Measurements from ENCODE around the gene NGEF.

Gene NGEF

GRCh38 chr2:232901736-232902578 is 111.1 kb downstream of the NGEF start:
- DNase-seq (ENCODE audit: low read depth in 1 of 2, low spot score in 1 of 2) = peak in 1 of 2 donors; percentile 10

GRCh38 chr2:232900811-232901735 is 112.0 kb downstream of the NGEF start:
- no peak for DNase-seq (ENCODE audit: low read depth in 1 of 2, low spot score in 1 of 2)

GRCh38 chr2:232898592-232899543 is 114.2 kb downstream of the NGEF start:
- no peak for DNase-seq (ENCODE audit: low read depth in 1 of 2, low spot score in 1 of 2)

GRCh38 chr2:232897598-232898408 is 115.3 kb downstream of the NGEF start:
- no peak for DNase-seq (ENCODE audit: low read depth in 1 of 2, low spot score in 1 of 2)

GRCh38 chr2:232896720-232897597 is 116.1 kb downstream of the NGEF start:
- no peak for DNase-seq (ENCODE audit: low read depth in 1 of 2, low spot score in 1 of 2)

- DNase-seq (ENCODE audit: low read depth in 1 of 2, low spot score in 1 of 2) = no peak
Measured at GRCh38 chr2:232896111-232896510, 116.9 kb downstream of the NGEF start.

GRCh38 chr2:232894746-232895145 is 118.3 kb downstream of the NGEF start:
- no peak for DNase-seq (ENCODE audit: low read depth in 1 of 2, low spot score in 1 of 2)

- DNase-seq (ENCODE audit: low read depth in 1 of 2, low spot score in 1 of 2) = no peak
Measured at GRCh38 chr2:232894251-232894650, 118.8 kb downstream of the NGEF start.

- DNase-seq (ENCODE audit: low read depth in 1 of 2, low spot score in 1 of 2) = no peak
Measured at GRCh38 chr2:232893834-232894233, 119.2 kb downstream of the NGEF start.

- no peak for DNase-seq (ENCODE audit: low read depth in 1 of 2, low spot score in 1 of 2)
Measured at GRCh38 chr2:232892843-232893242, 120.2 kb downstream of the NGEF start.

GRCh38 chr2:232892221-232892620 is 120.8 kb downstream of the NGEF start:
- no peak for DNase-seq (ENCODE audit: low read depth in 1 of 2, low spot score in 1 of 2)

- DNase-seq (ENCODE audit: low read depth in 1 of 2, low spot score in 1 of 2) = no peak
Measured at GRCh38 chr2:232891621-232892071, 121.4 kb downstream of the NGEF start.

GRCh38 chr2:232890896-232891601 is 122.0 kb downstream of the NGEF start:
- DNase-seq (ENCODE audit: low read depth in 1 of 2, low spot score in 1 of 2) = no peak

GRCh38 chr2:232890536-232890895 is 122.5 kb downstream of the NGEF start:
- no peak for DNase-seq (ENCODE audit: low read depth in 1 of 2, low spot score in 1 of 2)

- DNase-seq (ENCODE audit: low read depth in 1 of 2, low spot score in 1 of 2) = no peak
Measured at GRCh38 chr2:232889876-232890401, 123.1 kb downstream of the NGEF start.

- DNase-seq (ENCODE audit: low read depth in 1 of 2, low spot score in 1 of 2) = no peak
Measured at GRCh38 chr2:232888839-232889529, 124.1 kb downstream of the NGEF start.

GRCh38 chr2:232888099-232888836 is 124.8 kb downstream of the NGEF start:
- no peak for DNase-seq (ENCODE audit: low read depth in 1 of 2, low spot score in 1 of 2)

All from stimulated activated CD4-positive, alpha-beta T cell treated with anti-CD3 and anti-CD28 coated beads, Interleukin-15, amount 100 ng/mL, for 1 hour (primary cell).